ENCODE measurements around the gene ADAMTS9.

Gene ADAMTS9

DNA sequence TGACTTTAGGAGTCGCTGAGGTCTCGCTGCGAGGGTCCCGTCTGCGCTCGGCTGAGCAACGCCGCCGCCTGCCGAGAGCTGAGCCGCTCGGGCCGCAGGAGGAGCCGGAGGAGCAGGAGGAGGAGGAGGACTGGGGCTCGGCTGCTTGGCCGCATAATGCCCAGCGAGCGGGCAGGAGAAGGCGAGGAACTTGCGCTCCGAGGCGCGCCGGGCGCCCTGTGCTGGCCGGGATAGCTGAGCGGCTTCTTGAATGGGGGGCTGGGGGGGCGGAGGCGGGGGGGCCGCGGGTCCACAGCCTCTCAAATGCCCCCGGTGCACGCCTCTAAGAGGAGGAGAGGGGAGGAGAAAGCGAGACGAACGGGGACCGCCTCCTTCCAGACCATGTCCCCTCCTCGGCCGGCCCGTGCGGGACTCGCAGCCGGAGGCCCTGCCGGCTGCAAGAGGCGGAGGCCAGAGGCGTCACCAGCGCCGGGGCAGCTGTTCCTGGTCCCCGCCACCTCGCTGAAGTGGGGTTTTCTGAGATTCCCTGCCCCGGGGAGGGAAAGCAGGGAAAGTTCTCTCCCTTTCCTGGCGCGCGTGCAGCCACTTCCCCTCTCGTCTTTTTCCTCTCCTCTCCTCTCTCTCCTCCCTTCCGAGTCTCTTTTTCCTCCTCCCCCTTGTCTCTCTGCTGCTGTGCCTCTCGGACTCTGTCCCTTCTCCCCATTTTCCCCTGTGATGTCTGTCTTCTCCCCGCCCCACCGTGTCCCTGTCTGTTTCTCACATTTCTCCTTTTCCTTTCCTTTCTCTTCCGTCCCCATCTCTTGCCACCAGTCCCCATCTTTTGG, at the start of gene ADAMTS9:
Gene ADAMTS9 (minus strand): TSS at position 220 of the 824 bp plus-strand sequence. CDS start 343 bp downstream, outside the sequence.
- DNase-seq, result no peak

DNA sequence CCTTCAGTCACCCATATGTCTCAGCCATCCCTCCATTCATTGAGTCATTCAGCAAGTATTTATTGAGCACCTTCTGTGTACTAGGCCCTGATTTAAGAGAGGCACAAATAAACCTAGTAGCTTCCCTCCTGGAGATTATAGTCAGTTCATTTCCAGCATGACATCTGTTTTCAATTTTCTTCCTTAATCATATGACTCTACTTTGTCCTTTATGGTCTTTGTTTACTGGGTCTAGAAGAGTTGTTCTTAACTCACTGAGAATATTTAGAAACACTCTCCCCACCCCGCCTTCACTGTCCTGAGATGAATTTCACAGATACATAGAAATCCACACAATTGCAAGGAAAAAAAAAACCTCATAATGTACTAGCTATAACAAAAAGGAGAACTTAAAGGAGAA, 44.8 kb upstream of the ADAMTS9 start:
- no peak for DNase-seq

GRCh38 chr3:64730681-64731080, 42.9 kb upstream of the ADAMTS9 start:
- DNase-seq, result no peak

- DNase-seq, result no peak
These were observed 41.2 kb upstream of the ADAMTS9 start for GRCh38 chr3:64728994-64729393.

GRCh38 chr3:64728428-64728827, 40.6 kb upstream of the ADAMTS9 start:
- DNase-seq, result no peak

- no peak for DNase-seq
These were observed 38.8 kb upstream of the ADAMTS9 start for GRCh38 chr3:64726414-64727090.

DNA sequence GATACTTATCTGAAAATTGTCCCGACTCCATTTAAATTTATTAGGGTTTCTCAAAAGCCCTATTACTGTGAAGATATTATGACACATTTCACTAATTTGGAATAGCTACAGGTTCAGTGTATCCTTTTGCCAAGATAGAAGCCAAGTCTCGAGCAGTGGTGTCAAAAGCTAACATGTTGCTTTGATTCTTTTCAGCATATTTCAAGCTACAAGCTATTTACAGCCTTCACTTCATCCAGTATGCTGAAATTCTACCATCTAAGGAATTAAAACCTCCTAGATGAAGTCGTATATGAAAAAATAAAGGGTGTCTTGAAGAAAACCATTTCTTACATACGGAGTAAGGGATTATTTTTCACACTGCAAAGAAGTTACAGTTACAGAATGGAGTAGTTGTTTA, 31.2 kb upstream of the ADAMTS9 start:
- no peak for DNase-seq

DNA sequence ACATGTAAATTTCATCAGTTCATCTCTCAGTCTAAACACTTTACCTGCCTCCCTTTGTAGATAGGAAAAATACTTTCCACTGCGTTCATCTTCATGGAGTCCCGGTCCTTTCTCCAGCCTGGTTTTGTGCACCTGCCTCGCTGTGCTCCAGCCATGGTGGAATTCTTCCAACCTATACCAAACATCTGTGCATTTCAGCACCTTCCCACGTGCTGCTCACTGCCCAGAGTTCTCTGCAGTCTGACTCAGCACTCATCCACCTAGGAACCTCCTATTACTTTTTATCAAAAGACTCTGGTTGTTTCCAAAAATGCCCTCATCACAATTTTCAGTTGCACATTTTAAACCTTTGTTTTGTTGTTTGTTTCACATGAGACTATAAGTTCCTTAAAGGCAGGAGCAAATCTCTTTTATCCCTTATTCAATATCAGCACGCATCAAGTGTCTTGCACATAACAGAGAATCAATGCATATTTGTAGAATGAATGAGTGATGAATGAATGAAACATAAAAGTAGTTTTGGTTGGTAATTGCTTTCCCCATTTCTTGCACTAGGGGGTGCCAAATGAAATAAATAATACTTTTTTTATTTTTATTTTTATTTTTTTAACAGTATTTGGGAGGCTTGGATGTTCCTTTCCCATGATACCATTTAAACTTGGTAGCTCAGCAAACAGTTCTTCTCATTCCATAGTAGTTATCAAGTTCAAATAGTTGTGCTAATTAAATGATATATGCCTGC, 30.2 kb upstream of the ADAMTS9 start:
- DNase-seq, result no peak

DNA sequence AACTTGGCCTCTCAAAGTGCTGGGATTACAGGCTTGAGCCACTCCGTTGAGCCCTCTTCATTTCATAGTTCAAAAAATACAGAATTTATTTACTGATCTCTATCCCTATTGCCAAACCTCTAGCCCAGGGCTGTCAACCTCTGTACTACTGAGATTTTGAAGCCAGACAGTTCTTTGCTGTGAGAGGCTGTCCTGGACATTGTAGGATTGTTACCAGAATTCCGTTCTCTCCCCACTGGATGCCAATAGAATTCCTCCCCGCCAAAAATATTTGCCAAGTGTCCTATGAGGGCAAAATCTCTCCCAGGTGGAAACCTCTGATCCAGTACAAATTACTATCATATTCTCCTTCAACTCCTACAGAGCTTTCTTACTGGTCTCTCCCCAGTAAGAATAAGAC, 29.6 kb upstream of the ADAMTS9 start:
- DNase-seq, result no peak

GRCh38 chr3:64716110-64716710, 28.4 kb upstream of the ADAMTS9 start:
- DNase-seq, result no peak

DNA sequence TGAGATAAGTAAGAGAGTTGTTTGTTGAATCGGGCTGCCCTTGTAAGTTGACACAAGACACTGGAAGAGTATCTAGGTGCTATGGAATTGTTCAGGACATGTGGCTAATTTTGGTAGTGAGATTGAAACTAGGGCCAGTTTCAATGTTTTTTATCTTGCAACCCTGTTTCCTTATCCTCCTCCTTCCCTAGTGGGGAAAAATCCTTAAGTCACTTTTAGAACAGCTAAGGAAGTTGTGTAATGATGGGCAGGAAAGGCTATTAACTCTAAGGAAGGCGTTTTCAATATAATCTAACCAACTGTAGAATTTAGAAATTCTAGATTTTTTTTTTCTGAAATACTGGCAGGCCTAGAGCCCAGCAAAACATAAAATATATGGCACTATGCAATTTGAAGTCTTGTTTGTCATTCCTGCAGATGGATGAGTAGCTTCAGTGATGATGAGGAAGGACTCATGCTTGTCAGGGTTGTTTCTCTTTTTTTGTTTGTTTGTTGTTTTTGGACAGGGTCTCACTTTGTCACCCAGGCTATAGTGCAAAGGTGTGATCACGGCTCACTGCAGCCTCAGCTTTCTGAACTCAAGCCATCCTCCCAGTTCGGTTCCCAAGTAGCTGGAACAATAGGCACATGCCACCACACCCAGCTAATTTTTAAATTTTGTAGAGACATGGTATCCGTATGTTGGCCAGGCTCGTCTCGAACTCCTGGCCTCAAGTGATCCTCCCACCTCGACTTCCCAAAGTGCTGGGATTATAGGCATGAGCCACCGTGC, 27.6 kb upstream of the ADAMTS9 start:
- no peak for DNase-seq

GRCh38 chr3:64708456-64708855, 20.7 kb upstream of the ADAMTS9 start:
- DNase-seq, result no peak

DNA sequence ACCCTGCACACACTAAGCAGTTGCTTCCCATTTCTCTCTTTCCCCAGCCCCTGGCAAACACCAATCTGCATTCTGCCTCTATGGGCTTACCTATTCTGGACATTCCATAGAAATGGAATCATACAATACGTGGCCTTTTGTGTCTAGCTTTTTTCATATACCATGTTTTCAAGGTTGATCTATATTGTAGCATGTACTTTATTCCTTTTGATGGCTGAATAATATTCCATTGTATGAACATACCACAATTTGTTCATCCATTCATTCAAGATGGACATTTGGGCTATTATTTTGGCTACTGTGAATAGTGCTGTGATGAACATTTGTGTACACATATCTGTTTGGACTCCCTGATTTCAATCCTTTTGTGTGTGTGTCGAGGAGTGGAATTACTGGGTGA, 18.1 kb upstream of the ADAMTS9 start:
- no peak for DNase-seq

DNA sequence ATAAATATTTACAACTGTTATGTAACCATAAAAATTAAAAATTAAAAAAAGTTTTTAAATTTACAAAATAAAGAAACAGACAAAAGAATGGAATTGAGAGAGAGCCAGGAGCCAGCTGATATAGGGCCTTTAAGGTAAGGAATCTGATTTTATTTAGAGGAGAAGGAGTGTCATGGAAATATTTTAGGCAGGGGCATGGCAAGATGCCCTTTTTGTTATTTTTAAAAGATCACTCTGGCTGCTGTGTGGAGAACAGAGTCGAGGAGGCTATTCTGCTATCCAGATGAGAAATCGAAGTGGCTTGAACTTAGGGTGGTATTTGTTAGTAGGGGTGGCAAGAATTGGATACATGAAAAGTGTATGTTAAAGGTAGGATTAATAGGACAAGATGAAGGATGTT, 9.1 kb upstream of the ADAMTS9 start:
- DNase-seq, result no peak

GRCh38 chr3:64694114-64694513, 6.3 kb upstream of the ADAMTS9 start:
- no peak for DNase-seq

DNA sequence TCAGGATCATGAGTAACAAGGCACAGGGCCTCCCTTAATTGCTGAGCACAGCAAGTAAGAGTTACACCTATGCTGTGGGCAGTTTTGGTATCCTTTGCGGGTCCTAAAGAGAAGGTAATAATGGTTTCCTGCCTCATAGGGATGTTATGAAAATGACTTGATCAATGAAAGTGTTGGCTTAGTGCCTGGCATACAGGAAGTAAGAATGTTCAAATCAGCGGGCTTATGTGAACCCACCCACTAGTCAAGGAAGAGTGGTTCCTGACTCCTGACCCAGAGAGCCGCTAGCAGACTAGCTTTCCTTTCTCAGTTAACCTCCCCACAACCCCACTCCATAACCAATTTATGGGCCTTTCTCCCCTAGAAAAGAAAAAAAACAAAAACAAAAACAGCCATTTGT, 5.2 kb upstream of the ADAMTS9 start:
- no peak for DNase-seq

GRCh38 chr3:64691051-64691450, 3.3 kb upstream of the ADAMTS9 start:
- DNase-seq, result no peak

DNA sequence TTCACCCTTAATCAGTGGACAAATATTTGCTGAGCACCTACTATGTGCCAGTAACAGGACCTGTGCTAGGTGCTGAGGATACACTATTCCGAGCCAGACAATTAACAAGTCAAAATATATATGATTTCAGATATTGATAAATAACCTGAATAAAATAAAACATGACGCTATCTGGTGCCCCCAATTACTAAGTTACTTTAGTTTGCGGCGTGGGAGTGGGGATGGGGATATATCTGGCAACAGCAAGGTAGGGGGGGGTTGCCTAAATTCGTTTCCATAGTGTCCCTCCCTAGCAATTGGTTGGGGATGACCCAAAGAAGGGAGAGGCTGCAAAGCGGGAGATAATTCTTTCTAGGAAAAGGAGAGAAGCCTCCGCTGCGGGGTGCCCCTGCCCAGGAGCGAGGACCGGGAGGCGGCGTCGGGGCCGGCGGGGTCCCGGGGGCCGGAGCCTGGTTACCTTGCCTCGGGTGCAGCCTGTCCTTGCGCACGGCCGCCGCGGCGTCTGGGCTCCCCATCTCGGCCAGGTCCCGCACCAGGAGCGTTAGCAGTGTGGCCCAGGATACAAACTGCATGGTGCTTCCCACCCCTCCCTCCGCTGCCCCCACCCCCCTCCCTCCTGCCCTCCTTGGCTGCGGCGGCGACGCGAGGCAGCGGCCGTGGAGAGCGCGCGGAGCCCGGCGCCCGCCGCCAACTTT, 567 bp downstream of the ADAMTS9 start:
- DNase-seq, result no peak

DNA sequence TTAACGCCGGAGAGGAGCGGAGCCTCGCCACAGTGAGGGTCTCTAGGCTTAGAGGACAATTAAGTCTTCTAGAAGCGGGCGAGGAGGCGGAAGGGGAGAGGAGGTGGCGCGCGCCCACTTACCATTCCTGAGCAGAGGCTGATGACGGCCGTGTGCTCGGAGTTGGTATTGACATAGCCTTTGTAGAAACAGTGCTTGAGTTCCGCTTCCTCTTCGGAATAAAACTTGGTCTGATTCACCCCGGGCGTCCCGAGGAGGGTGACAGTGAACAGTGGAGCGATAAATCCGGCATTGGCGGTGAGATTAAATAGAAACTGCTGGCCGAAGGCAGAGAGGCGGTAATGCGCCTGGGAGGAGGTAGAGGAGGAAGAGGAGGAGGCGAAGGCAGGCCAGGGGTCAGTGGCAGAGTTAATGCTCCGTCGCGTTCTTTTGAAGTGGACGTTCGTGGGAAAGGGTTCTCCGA, 1.3 kb downstream of the ADAMTS9 start:
- DNase-seq, result no peak

GRCh38 chr3:64685800-64686445, 1.9 kb downstream of the ADAMTS9 start:
- peak; percentile 52 for DNase-seq

- no peak for DNase-seq
These were observed 2.4 kb downstream of the ADAMTS9 start for GRCh38 chr3:64685331-64685799.
